Stimulated activated CD4-positive, alpha-beta T cell treated with anti-CD3 and anti-CD28 coated beads, TNF-alpha, amount 100 ng/mL, for 24 hours (primary cell): Measurements from ENCODE around the gene TBC1D2B.

Experiments used
- DNase-seq, 3 experiments: peaks; one replicate each; pipeline ENCODE4 v3.0.0-alpha.2; 2020; ENCODE audit warnings: low read depth in 3 of 3

TBC1D2B gene

GRCh38 chr15:78054966-78055365, 22.5 kb downstream of the TBC1D2B start:
- DNase-seq, result no peak

GRCh38 chr15:78054518-78054917, 23.0 kb downstream of the TBC1D2B start:
- DNase-seq, result no peak

GRCh38 chr15:78052545-78052944, 25.0 kb downstream of the TBC1D2B start:
- no peak for DNase-seq

GRCh38 chr15:78052001-78052401, 25.5 kb downstream of the TBC1D2B start:
- no peak for DNase-seq

- DNase-seq, result no peak
These were observed 25.9 kb downstream of the TBC1D2B start for GRCh38 chr15:78051596-78051995.

- DNase-seq, result no peak
These were observed 26.7 kb downstream of the TBC1D2B start for GRCh38 chr15:78050826-78051225.

GRCh38 chr15:78050441-78050809, 27.1 kb downstream of the TBC1D2B start:
- DNase-seq, result no peak

- peak in 2 of 3 experiments; percentile 49 to 62 for DNase-seq
These were observed 27.6 kb downstream of the TBC1D2B start for GRCh38 chr15:78049691-78050440.

- no peak for DNase-seq
These were observed 28.9 kb downstream of the TBC1D2B start for GRCh38 chr15:78048628-78048920.

GRCh38 chr15:78047761-78048627, 29.5 kb downstream of the TBC1D2B start:
- DNase-seq, result no peak

GRCh38 chr15:78046796-78047341, 30.6 kb downstream of the TBC1D2B start:
- peak in 1 of 3 experiments; percentile 21 for DNase-seq

GRCh38 chr15:78045189-78045588, 32.3 kb downstream of the TBC1D2B start:
- DNase-seq, result no peak

- no peak for DNase-seq
These were observed 32.9 kb downstream of the TBC1D2B start for GRCh38 chr15:78044407-78045155.

GRCh38 chr15:78041946-78042345, 35.6 kb downstream of the TBC1D2B start:
- no peak for DNase-seq

GRCh38 chr15:78040653-78041244, 36.8 kb downstream of the TBC1D2B start:
- DNase-seq, result no peak

- no peak for DNase-seq
These were observed 38.8 kb downstream of the TBC1D2B start for GRCh38 chr15:78038585-78039247.

GRCh38 chr15:78037779-78038305, 39.7 kb downstream of the TBC1D2B start:
- no peak for DNase-seq

GRCh38 chr15:78037328-78037727, 40.2 kb downstream of the TBC1D2B start:
- DNase-seq, result no peak

- no peak for DNase-seq
These were observed 41.5 kb downstream of the TBC1D2B start for GRCh38 chr15:78035861-78036476.

- peak in 1 of 3 experiments; percentile 46 for DNase-seq
These were observed 42.2 kb downstream of the TBC1D2B start for GRCh38 chr15:78035321-78035751.
